Fibroblast of the conjunctiva (primary cell): Measurements from ENCODE around the gene SH3RF3.

Experiments used
- DNase-seq: peaks from one replicate; pipeline ENCODE4 v3.0.0-alpha.2; 2010; ENCODE audit warnings: low read depth

Gene SH3RF3

GRCh38 chr2:109288544-109289368, 159.8 kb downstream of the SH3RF3 start:
- DNase-seq = no peak

GRCh38 chr2:109289504-109290222, 160.7 kb downstream of the SH3RF3 start:
- no peak for DNase-seq

GRCh38 chr2:109290887-109291643, 162.1 kb downstream of the SH3RF3 start:
- DNase-seq = no peak

- DNase-seq = no peak
Measured at GRCh38 chr2:109292386-109292785, 163.4 kb downstream of the SH3RF3 start.

- DNase-seq = no peak
Measured at GRCh38 chr2:109293663-109294062, 164.7 kb downstream of the SH3RF3 start.

GRCh38 chr2:109294523-109294922, 165.5 kb downstream of the SH3RF3 start:
- no peak for DNase-seq

- no peak for DNase-seq
Measured at GRCh38 chr2:109295070-109295780, 166.2 kb downstream of the SH3RF3 start.

GRCh38 chr2:109295781-109296117, 166.7 kb downstream of the SH3RF3 start:
- DNase-seq = no peak

GRCh38 chr2:109297566-109298490, 168.8 kb downstream of the SH3RF3 start:
- DNase-seq = no peak

- no peak for DNase-seq
Measured at GRCh38 chr2:109298851-109299250, 169.8 kb downstream of the SH3RF3 start.

GRCh38 chr2:109299536-109299935, 170.5 kb downstream of the SH3RF3 start:
- DNase-seq = no peak

- no peak for DNase-seq
Measured at GRCh38 chr2:109300582-109300981, 171.6 kb downstream of the SH3RF3 start.

GRCh38 chr2:109301746-109302145, 172.7 kb downstream of the SH3RF3 start:
- DNase-seq = no peak

- no peak for DNase-seq
Measured at GRCh38 chr2:109302319-109302718, 173.3 kb downstream of the SH3RF3 start.

GRCh38 chr2:109304242-109304641, 175.2 kb downstream of the SH3RF3 start:
- no peak for DNase-seq

GRCh38 chr2:109304731-109305470, 175.9 kb downstream of the SH3RF3 start:
- no peak for DNase-seq

GRCh38 chr2:109305490-109306167, 176.6 kb downstream of the SH3RF3 start:
- DNase-seq = no peak

GRCh38 chr2:109306190-109306589, 177.2 kb downstream of the SH3RF3 start:
- no peak for DNase-seq

GRCh38 chr2:109311771-109312170, 182.8 kb downstream of the SH3RF3 start:
- no peak for DNase-seq

GRCh38 chr2:109312902-109313301, 183.9 kb downstream of the SH3RF3 start:
- no peak for DNase-seq
